Chondrocyte (in vitro differentiated cells): Measurements from ENCODE around the gene AGER. TPM values are rescaled to one million over a fixed set of nuclear protein-coding genes. Genes with fewer than 3 reads are reported as not detected.
"Not testable (repeated sequence)": the region's sequence is repeated elsewhere in the genome, so short reads cannot be mapped to it uniquely, and the experiment has no call there.

ENCODE experiments used
- DNase-seq: peaks from one replicate; pipeline ENCODE4 v3.0.0; 2021; ENCODE audit warnings: mixed read lengths, low spot score
- H3K27ac Mint-ChIP-seq: one replicate; pipeline ENCODE4 v1.8.0; 2021; ENCODE audit warnings: mild to moderate bottlenecking, moderate library complexity, mixed read lengths; ENCODE audit not compliant: unreplicated experiment
- H3K27me3 Mint-ChIP-seq: 2 replicates; pipeline ENCODE4 v1.8.0; 2021; ENCODE audit warnings: low read depth, mixed read lengths
- H3K36me3 Mint-ChIP-seq: 2 replicates; pipeline ENCODE4 v1.8.0; 2021; ENCODE audit warnings: low read depth, mixed read lengths
- H3K4me1 Mint-ChIP-seq: 2 replicates; pipeline ENCODE4 v1.8.0; 2021; ENCODE audit warnings: low read depth, mild to moderate bottlenecking, mixed read lengths
- H3K4me3 Mint-ChIP-seq: one replicate; pipeline ENCODE4 v1.8.0; 2021; ENCODE audit warnings: mild to moderate bottlenecking, moderate library complexity, mixed read lengths; ENCODE audit not compliant: unreplicated experiment
- H3K9me3 Mint-ChIP-seq: 2 replicates; pipeline ENCODE4 v1.8.0; 2021; ENCODE audit warnings: low read depth, mixed read lengths
- total RNA-seq: library from RNA; stranded (reverse); gene quantifications from 3 replicates; pipeline ENCODE4 v1.2.1, GENCODE V29; 2021
- TF ChIP-seq, protein P1 (sequence below): fragments of 200-600 bp; sonication (generic); IDR thresholded peaks from 2 replicates; pipeline ENCODE4 v1.5.0; 2021; ENCODE audit warnings: antibody characterized with exemption, mild to moderate bottlenecking, moderate library complexity

Gene AGER
- total RNA-seq, 1 donor from 2014 or later = 2.6 TPM

DNA sequence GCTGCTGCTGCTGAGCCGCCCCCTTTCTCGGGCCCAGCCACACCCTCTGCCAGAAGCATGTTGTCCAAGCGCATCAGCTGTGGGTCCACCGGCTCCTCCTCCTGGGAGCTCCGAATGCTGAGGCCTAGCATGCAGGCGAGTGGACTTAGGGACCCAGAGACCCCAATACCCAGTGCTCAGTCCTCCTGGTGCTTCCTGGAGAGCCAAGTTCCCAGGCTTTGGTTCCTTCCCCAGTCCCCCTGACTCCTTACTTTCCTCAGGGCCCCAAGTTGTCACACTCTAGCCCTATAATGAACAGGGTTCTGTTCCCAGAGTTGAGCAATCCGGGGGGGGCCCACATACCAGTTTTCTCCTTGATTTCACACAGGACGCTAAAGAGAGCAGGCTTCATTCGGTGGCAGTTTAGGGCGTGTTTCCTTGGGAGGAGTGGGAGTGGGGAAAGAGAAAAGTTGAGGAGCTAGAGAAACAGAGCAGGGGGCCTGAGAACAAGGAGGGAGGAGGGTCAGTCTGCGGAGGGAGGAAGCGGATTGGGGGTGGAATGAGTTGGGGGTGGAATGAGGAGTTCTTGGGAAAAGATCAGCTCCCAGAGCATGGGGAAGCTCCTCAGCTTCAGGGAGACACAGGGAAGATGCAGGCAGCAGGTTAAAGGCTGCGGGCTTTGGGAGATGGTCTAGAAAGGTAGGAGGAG, 4.5 kb upstream of the AGER start:
- peaks cover 10% of the 10 kb centered on the region for H3K36me3 Mint-ChIP-seq
- H3K27me3 Mint-ChIP-seq = no peaks in the 10 kb centered on the region
- no peaks in the 10 kb centered on the region for H3K9me3 Mint-ChIP-seq
- peaks cover 64% of the 10 kb centered on the region for H3K4me1 Mint-ChIP-seq
- peak overlapping the region; percentile 92 for H3K4me3 Mint-ChIP-seq
- H3K27ac Mint-ChIP-seq = peak overlapping the region; percentile 93
- TF ChIP-seq, protein P1, sequence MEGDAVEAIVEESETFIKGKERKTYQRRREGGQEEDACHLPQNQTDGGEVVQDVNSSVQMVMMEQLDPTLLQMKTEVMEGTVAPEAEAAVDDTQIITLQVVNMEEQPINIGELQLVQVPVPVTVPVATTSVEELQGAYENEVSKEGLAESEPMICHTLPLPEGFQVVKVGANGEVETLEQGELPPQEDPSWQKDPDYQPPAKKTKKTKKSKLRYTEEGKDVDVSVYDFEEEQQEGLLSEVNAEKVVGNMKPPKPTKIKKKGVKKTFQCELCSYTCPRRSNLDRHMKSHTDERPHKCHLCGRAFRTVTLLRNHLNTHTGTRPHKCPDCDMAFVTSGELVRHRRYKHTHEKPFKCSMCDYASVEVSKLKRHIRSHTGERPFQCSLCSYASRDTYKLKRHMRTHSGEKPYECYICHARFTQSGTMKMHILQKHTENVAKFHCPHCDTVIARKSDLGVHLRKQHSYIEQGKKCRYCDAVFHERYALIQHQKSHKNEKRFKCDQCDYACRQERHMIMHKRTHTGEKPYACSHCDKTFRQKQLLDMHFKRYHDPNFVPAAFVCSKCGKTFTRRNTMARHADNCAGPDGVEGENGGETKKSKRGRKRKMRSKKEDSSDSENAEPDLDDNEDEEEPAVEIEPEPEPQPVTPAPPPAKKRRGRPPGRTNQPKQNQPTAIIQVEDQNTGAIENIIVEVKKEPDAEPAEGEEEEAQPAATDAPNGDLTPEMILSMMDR = no peak
- no peak for DNase-seq

DNA sequence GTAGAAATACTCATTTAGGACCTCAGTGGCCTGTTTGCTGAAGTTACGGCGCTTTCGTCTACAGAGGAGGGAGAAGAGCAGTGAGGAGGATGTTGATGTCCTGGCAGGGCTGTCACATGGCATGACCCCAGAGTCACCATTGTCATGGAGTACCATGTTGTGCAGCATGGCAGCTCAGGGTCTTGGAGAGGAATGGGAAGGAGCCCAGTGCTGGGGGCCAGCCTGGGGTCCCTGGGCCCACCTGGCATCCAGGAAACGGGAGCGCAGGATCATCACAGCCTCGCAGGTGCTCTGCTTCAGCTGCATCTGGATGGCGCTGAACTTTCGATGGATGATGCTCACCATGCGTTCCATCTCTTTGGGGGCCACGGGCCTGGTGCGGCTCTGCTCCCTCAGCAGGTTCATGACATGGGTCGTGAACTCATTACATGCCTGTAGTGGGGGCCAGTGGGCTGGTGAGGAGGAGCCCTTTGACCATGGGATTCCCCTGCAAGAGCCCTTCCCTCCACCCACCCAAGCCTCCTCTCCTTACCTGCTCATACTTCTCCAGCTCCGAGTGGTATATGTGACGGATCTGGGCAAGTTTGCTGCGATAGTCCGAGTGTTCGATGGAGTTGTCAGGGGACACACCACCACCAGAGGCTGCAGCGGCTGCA, 3.8 kb upstream of the AGER start:
- Mint-ChIP-seq H3K4me3 (peak overlapping the region; percentile 92), H3K27ac (peak overlapping the region; percentile 41), H3K4me1 (peaks cover 62% of the 10 kb centered on the region)
- not testable (repeated sequence) for H3K9me3 Mint-ChIP-seq, H3K27me3 Mint-ChIP-seq, H3K36me3 Mint-ChIP-seq
- peak; percentile 53 for DNase-seq

DNA sequence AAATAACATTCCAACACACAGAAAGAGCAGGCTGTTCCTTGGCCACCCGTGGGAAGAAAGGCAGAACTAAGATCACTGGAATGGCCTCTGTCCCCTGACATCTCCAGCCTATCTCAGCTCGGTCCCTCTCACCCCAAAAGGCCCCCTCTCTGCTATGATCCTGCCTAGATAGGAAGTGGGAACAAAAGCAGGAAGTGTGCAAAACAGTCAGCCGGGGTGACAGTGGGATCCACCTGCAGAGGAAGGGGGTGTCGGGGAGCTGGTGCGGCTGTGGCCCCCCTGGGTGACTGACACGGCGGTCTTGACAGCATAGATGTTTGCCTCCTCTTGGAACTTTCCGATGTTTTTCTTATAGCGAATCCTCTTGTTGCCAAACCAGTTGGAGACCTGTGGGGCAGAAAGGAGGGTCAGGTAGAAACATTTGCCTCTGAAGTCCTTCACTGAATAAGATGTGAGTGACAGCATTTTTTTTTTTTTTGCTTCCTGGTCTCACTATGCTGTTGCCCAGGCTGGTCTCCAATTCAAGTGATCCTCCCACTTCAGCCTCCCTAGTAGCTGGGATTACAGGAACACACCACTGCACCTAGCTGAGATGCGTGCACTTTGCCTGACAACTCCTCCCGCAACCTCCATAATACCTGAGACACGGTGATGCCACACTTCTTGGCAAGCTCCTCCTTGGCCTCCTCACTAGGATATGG, 3.1 kb upstream of the AGER start:
- H3K4me1 Mint-ChIP-seq = peaks cover 55% of the 10 kb centered on the region
- H3K36me3 Mint-ChIP-seq = peaks cover 10% of the 10 kb centered on the region
- H3K4me3 Mint-ChIP-seq = no peak overlapping the region
- peak overlapping the region; percentile 12 for H3K27ac Mint-ChIP-seq
- TF ChIP-seq, protein P1 = no peak
- DNase-seq = peak; percentile 57
- H3K27me3 Mint-ChIP-seq = no peaks in the 10 kb centered on the region
- H3K9me3 Mint-ChIP-seq = no peaks in the 10 kb centered on the region

DNA sequence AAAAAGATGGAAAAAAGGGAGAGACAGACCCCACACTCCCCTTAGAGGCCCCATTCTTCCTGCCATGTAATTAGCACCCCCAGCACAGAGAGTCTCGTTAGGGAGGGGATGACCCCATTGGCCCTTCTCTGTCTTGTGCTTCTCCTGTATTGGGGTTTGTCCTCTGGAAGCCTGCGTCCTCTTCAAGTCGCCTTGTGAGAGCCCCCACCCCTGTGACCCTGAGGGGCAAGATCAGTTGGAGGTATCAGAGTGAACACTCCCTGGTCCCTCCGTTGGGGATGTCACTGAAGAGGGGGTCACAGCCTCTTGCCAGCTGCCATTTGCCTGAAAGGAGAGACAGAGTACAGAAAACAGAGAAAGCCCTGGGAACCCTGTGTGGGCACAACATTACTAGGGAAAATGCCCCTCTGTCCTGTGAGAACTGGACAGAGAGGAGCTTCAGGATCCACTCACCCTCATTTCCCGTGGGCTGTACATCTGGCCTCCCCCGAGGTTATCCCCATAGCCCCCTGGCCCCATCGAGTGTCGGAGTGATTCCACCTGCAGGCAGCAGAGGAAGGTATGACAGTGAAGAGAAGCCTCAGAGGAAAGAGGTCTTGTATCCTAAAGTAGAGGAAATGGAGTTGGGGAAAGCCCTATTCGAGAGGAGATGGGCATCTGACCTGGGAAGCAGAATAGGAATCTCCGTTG, 2.2 kb upstream of the AGER start:
- H3K9me3 Mint-ChIP-seq, H3K4me3 Mint-ChIP-seq, H3K27me3 Mint-ChIP-seq, H3K36me3 Mint-ChIP-seq: not testable (repeated sequence)
- peaks cover 46% of the 10 kb centered on the region for H3K4me1 Mint-ChIP-seq
- H3K27ac Mint-ChIP-seq = peak overlapping the region; percentile 78
- peak; percentile 63 for DNase-seq

DNA sequence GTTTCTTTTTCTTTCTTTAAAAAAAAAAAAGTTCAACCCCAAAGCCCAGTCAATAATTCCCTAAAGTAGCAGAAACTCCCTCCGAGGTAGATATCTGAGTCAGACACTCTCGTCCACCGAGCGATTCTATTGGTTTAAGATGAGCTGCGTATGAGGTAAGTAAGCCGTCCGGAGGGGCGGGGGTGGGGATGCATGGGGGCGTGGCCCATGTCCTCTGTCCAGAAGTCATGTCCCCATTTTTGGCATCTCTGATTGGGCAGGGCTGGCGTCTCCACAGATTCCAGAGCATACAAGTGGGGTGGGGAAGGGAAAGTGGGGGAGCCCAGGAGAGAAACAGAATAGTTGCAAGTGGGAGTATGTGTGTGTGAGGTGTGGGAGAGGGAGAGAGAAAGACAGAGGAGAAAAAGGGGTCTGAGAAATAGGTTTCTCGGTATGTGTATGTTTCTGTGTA, 1.7 kb upstream of the AGER start:
- not testable (repeated sequence) for H3K4me3 Mint-ChIP-seq, H3K27me3 Mint-ChIP-seq, H3K9me3 Mint-ChIP-seq
- peak overlapping the region; percentile 78 for H3K27ac Mint-ChIP-seq
- H3K4me1 Mint-ChIP-seq = peaks cover 42% of the 10 kb centered on the region
- DNase-seq = peak; percentile 48
- peaks cover 11% of the 10 kb centered on the region for H3K36me3 Mint-ChIP-seq

DNA sequence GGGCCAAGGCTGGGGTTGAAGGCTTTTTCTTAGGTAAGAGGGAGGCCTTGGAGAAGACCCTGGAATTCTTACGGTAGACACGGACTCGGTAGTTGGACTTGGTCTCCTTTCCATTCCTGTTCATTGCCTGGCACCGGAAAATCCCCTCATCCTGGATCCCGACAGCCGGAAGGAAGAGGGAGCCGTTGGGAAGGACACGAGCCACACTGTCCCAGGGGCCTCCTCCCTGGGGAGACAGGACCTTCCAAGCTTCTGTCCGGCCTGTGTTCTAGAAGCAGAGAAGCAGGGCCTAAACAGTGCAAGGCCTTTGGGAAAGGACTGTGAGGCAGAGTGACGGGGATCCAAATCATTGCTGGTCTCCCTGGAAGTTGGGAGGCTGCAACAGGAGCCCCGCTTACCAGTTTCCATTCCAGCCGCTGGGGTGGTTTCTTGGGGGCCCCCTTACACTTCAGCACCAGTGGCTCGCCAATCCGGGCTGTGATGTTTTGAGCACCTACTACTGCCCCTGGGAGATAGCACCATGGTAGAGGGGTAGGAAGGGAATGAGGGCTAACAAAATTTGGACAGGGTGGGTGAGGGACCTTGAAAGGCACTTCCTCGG, 470 bp downstream of the AGER start:
- Mint-ChIP-seq H3K4me1 (peaks cover 48% of the 10 kb centered on the region), H3K9me3 (no peaks in the 10 kb centered on the region), H3K27me3 (no peaks in the 10 kb centered on the region), H3K27ac (peak overlapping the region; percentile 8), H3K4me3 (no peak overlapping the region), H3K36me3 (peaks cover 17% of the 10 kb centered on the region)
- DNase-seq = peak; percentile 46
- TF ChIP-seq, protein P1 = no peak
